DMS114 treated with DMSO at 0.1 percent for 48 hours (cell line): Measurements from ENCODE around the gene TTC34.

Experiments used
- DNase-seq: peaks from one replicate; lab custom pipeline; 2025; ENCODE audit not compliant: unreplicated experiment; lab: John Stamatoyannopoulos, UW

The TTC34 gene

GRCh38 chr1:2830761-2831425, 29.4 kb upstream of the TTC34 start:
- DNase-seq = no peak

GRCh38 chr1:2829846-2830615, 28.5 kb upstream of the TTC34 start:
- no peak for DNase-seq

- no peak for DNase-seq
Observed at GRCh38 chr1:2828586-2829250, 27.2 kb upstream of the TTC34 start.

- DNase-seq = no peak
Observed at GRCh38 chr1:2826736-2827292, 25.3 kb upstream of the TTC34 start.

GRCh38 chr1:2826316-2826715, 24.8 kb upstream of the TTC34 start:
- no peak for DNase-seq

- DNase-seq = no peak
Observed at GRCh38 chr1:2825487-2826189, 24.1 kb upstream of the TTC34 start.

GRCh38 chr1:2824999-2825398, 23.5 kb upstream of the TTC34 start:
- no peak for DNase-seq

- no peak for DNase-seq
Observed at GRCh38 chr1:2823921-2824610, 22.6 kb upstream of the TTC34 start.

GRCh38 chr1:2822621-2823145, 21.2 kb upstream of the TTC34 start:
- DNase-seq = no peak

GRCh38 chr1:2821966-2822620, 20.6 kb upstream of the TTC34 start:
- DNase-seq = peak; percentile 3

- no peak for DNase-seq
Observed at GRCh38 chr1:2821373-2821955, 20.0 kb upstream of the TTC34 start.

- DNase-seq = no peak
Observed at GRCh38 chr1:2820731-2821372, 19.4 kb upstream of the TTC34 start.

GRCh38 chr1:2819831-2820730, 18.6 kb upstream of the TTC34 start:
- DNase-seq = no peak

- no peak for DNase-seq
Observed at GRCh38 chr1:2819429-2819828, 17.9 kb upstream of the TTC34 start.

- no peak for DNase-seq
Observed at GRCh38 chr1:2817784-2818564, 16.5 kb upstream of the TTC34 start.

GRCh38 chr1:2816786-2817185, 15.3 kb upstream of the TTC34 start:
- DNase-seq = no peak

GRCh38 chr1:2815551-2815950, 14.1 kb upstream of the TTC34 start:
- no peak for DNase-seq
